GM19463 (cell line): Measurements from ENCODE around the gene RFLNA.
"Not testable (repeated sequence)": the region's sequence is repeated elsewhere in the genome, so short reads cannot be mapped to it uniquely, and the experiment has no call there.

Experiments
- ATAC-seq: cut with Tn5 transposase; IDR thresholded peaks from one replicate; pipeline ENCODE4 v1.9.1; 2021; ENCODE audit warnings: mild to moderate bottlenecking, moderate library complexity; ENCODE audit not compliant: unreplicated experiment

The RFLNA gene

DNA sequence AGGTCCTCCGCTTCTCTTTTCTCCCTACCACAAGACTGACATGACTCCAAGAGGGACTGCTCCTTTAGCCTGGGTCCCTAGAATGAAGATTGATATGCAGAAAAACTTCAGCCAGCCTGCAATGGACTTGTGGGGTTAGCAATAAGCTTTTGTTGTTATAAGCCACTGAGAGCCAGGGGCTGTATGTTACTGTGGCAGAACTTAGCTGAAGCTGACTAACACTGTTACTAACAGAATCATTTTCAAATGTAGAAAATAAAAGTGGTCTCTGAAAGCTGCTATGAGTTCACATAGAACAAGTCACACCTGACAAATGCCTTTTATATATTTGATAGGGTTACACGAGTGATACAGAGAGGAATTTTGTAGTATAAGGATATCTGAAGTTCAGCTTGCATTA is 13.6 kb upstream of the RFLNA start:
- no peak for ATAC-seq

DNA sequence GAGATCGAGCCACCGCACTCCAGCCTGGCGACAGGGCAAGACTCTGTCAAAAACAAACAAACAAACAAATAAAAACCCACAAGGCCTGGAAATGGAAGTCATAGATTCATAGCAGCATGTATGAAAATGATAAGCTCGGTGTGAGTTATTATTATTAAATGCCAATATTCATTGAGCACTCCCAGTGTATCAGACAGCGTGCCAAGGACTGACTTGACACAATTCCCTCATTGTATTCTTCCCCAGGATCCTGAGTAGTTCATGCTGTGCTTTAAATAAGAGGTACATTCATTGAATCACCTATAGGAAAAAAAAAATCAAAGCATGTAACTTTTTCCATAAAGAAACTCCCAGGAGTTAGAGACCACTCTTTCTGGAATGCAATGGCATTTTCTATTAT is 12.6 kb upstream of the RFLNA start:
- ATAC-seq = no peak

DNA sequence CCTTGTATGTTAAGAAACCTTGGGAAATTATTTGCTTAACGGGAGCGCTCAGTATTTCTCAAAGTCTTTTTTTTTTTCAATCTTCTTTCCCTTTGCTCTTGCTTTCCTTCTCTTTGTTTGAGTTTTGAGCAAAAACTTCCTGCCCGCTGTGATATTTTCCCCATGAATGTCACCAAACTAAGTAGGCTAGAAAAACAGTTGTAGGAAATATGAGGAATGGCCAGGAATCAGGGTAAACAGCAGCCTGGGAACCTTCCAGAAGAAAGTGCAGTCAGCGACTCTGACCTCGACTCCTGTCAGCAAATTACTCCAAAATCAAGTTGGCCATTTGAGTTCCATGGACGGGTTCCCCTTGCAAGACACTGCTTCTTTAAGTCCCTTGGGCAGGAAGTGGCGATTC is 11.6 kb upstream of the RFLNA start:
- ATAC-seq = no peak

DNA sequence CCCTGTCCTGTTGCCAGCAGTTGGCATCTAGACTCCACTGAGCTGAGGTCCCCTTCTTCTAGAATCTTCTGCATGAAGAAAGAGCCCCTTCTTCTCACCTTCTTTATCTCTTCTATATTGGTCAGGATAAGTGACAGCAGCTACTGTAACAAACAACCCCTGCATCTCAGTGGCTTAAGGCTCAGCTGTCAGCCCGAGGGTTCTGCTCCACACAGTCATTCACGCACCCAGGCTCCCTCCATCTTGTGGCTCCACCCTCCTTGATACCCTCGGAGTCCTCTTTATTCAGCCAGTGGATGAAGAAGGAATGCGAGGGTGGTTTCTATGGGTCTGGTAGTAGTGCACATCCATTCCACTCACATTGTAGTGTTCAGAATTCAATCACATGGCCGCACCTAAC is 10.5 kb upstream of the RFLNA start:
- no peak for ATAC-seq

DNA sequence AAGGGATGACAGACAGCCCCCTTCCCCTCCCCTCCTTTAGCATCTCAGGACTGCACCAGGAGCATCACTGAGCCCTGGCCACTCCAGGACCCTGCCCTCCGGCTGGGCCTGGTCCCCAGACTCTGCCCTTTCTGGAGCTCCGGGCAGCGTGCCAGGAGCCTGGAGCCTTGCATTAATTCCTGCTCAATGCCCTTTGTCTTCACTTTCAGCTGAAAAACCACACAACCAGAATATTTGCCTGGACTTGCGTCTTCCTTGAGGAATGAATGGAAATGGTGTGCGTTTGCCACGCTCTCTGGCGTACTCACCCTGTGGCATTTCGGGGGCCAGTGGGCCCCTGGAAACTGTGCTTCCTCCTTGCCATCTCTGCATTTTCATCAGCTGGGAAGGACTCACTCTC is 8.5 kb upstream of the RFLNA start:
- no peak for ATAC-seq

DNA sequence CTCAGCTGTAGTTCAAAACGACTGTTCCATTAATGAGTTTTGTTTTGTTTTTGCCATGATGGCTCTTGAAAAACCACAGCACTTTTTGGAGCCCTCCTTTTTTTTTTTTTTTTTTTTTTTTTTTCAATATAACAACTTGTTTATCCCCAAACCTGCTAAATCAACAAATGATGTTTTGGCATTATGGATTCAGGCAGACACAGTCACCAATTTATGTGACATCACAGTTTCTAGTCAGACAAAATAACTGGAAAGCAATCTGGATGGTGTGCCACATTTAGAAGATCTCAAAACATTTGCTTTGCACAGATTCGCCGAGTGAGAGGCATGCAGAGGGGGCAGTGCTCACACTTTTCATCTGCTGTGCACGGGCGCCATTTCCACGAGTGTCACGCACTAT is 7.9 kb upstream of the RFLNA start:
- no peak for ATAC-seq

DNA sequence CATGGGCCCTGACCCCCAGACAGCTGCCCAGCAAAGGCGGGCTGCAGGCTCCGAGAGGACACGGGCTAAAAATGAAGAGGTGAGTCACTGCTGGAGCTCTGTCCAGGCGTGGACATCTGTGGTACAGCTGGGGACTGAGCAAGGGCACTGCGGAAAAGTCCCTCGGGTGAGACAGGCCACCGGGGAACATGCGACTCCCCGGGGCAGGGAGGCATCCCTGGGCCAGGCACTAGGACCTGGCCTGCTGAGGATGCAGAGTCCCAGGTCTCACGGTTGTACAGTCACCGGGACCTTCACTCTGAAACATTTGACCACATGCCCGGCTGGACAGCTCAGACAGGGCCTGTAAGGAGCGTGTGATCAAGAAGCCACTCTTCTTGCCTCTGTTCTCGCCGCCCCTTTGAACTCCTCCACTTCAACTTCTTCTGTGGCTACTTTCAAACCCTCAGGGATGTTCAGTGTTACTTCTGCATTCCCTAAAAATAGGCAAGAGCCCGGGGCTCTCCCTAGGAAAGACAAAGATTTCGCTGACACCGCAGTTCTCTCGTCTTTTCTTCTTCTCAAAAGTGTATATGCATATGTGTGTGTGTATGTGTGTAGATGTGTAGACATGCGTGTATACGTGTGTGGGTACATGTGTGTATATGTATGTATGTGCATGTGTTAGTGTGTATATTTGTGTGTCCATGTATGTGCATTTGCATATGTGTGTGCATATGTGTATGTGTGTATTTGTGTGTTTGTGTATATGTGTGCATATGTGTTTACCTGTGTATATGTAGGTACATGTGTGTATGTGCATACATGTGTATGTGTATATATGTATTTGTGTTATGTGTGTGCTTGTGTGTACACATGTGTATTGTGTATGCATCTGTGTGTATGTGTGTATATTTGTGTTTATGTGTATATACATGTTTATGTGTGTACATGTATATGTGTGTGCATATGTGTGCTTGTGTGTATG is 5.0 kb upstream of the RFLNA start:
- no peak for ATAC-seq

DNA sequence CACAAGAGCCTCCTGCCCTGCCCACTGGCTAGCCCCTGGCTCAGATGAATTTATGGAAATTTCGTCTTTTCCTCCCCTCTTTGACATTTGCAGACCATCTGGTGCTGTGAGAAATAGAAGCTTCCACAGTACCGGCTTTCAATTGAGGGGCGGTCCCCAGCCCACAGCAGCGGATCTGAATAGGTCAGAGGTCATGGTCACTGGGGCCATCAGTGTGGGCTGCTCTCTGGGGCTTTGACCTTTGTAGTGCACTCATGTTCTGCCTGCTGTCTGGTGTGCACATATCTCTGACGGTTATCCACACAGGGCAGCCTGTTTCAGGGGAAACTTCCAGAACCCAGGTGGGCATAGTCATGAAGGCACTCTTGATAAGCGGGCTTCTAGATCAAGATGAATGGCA is 2.5 kb upstream of the RFLNA start:
- no peak for ATAC-seq

DNA sequence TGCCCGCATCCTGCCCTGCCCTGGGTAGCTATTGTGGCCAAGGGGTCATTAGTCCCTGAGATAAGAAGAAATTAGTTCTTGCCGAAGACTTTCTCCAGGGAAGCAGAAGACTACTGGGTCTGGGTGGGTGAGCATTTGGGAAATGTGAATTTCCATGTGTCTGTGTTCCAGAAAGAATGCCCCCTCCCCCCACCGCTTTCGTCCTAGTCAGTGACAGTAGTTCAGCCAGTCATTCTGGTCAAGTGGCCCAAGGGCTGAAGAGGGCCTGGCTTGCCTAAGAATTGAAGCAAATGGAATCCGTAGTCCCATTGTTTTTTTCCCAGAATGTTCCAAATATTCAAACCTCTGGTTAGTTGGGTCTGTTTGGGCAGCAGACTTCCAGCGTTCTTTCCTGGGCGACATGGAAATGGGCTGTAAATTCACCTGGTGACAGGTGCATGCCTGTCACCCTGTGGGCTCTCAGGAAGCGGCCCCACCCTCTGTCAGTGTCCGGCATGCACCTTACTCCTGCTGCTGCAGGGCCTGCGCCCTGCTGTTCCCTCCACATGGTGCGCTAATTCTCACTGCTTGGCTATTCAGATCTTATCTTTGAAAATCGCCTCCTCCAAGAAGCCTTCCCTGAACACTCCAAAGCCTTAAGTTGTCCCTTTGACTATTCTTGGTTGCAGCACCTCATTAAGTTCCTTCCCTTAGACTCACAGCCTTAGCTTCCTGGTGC is 1.4 kb upstream of the RFLNA start:
- no peak for ATAC-seq

DNA sequence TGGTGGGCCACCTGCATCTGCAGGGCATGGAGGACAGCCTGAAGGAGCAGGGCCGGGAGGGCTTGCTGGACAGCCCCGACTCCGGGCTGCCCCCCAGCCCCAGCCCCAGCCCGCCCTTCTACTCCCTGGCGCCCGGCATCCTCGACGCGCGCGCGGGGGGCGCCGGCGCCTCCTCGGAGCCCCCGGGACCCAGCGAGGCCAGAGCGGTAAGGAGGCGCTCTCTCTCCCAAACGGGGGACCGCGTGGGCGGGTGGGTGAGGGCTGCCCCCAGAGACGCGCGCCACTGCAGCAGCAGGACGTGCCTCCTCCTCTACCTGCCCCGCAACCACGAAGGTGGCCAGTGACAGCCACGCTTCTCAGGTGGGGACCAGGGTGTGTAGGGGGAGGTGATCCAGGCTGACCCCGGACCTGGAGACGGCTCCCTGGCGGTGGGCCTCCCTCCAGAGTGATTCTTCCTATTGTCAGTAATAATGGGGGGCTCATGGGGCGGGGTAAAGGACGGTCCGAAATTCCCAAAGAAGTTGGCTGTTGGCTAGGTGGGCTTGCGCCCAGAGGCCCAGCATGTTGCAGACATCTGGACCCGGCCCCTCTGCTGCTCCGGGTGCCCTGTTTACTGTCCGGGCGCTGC is 652 bp downstream of the RFLNA start:
- no peak for ATAC-seq

DNA sequence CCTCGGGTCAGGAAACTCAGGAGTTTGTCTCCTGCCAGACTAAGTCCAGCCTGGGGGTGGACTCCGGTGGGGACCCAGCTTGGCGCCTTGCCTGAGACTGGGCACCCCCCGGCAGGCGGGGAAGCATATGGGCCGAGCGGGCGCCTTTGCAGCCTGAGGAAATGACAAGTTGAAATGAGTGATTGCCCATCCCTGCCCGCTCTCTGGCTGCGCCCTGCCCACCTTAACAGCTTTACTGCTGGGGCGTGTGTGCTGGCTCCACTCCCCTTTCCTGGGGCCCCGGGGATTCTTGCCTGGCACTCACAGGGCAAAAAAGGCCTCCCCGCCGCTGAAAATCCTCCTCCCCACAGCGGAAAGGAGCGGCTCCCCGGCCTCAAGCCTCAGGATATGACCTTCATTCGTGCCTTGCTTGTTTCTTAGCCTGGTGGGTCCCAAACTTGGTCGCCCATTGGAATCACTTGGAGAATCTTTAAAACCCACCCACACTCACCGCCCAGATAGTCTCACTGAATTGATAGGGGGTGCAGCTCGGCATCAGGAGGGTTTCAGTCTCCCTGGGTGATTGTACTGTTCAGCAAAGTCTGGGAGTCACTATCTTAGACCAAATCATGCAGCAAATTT is 1.5 kb downstream of the RFLNA start:
- no peak for ATAC-seq

DNA sequence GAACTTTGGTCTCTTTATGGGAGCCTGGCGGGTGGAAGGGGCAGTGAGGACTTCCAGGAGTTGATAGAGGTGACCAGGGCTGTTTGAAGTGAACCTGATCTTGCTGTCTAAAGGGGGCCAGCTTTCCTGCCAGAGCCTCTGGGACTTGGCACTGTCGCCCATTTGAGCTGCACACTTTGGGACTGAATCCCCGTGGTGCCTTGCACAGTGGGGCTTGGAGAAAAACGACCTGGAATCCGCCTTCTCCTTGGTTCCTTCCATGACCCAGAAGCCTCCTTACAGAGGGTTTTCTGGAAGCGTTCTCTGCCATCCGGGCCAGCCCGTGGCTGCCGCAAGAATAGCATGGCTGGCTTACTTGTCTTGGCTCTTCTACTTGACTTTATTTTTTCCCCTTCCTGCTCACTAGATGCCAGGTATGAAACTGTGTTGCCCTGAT is 2.0 kb downstream of the RFLNA start:
- no peak for ATAC-seq

DNA sequence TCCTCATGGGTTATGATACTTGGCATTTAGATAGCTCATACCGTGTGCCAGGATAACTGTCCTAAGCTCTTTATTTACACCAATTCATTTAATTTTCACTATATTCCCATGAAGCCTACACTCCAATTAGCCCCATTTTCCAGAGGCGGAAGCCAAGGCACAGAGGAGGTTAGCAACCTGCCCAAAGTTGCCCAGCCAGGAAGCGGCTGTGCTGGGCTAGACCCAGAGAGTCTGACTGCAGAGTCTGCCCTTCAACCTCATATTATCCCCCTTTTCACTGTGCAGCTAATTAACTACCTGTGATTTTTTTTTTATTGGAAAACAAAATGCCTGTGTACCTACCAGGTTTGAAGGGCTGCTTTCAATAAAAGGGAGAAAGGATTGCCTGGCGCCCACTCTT is 2.5 kb downstream of the RFLNA start:
- no peak for ATAC-seq

DNA sequence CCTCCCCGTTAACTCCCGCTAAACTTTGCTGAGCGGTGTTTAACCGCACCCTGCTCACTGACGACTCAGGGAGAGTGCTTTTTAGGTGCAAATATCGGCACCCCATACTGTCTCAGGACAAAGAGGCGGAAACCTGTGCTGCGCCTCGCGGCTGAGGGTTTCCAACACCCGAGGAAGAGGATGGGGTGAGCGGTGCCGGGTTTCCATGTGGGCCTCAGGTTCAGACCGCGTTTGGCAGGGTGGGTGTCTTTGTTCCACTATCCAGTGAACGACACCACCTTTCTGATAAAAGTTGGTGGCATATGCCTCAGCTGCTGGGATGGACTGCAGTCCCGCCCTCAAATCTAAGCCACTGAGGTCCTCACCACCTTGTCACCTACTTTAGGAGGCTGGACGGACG is 3.0 kb downstream of the RFLNA start:
- no peak for ATAC-seq

DNA sequence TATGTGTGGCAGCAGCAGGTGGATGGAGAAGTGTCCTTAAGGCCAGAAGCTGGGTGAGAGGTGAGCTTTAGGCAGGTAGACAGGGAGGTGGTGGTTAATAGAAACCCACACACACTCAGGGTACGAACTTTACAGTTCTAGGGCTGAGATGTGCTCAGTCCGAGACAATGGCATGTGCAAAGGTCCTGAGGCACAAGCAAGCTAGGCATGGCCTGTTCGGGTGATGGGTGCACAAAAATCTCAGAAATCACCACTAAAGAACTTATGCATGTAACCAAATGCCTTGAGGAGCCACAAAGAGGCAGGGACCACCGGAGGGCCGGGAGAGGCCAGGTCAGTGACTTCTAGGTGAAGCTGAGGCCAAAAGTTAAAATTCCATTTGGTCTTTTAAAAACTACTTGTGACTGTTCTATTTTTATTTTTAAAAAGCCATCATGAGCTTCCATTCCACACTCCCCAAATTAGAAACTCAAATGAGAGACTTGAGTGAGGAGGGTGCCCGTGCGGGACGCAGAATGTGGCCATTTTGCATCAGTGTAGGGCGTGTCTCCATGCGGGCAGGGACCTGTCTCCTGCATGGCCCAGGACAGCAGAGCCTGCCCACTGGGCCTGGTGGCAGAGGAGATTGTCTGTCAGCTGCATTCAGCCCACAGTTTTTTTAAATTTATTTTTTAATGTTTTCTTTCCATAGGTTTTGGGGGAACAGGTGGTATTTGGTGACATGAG is 4.0 kb downstream of the RFLNA start:
- ATAC-seq = no peak

DNA sequence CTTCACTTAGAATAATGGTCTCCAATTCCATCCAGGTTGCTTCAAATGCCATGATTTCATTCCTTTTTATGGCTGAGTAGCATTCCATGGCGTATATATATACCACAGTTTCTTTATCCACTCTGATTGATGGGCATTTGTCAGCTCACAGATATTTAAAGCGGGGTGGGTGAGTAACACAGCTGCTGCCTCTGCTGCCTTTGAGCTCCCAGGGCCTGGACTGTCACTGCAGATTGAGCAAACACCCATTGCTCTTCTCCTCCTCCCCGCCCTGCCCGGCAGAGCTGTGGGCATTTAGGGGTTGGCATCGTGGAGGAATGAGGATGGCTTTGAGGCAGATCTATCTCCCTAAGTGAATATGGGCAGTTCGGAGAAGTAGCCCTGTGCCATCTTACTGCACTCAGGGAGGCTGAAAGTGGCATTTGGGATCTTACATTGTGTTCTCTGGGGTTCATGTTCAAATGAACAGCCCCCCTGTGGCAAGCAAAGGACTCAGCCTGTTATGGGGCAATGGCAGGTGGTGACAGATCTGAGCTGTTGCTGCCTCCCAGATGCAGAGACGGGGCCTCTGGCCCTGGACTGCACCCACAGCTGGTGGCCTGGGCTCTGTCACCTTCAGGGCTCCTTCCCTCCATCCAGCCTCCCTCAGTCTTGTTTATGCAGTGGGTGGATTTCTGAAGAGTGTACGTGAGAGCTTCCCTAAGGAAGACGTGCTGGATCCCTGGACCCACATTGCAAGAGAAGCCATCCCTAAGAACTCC is 4.9 kb downstream of the RFLNA start:
- ATAC-seq = no peak

DNA sequence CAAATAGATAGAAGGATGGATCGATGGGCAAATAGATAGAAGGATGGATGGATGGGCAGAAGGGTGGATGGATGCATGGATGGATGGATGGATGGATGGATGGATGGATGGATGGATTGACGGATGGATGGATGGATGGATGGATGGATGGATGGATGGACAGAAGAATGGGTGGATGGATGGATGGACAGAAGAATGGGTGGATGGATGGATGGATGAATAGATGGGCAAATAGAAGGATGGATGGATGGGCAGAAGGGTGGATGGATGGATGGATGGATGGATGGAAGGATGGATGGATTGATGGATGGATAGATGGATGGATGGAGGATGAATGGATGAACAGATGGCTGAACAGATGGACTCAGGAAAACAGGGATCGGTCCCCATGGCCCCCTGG is 5.8 kb downstream of the RFLNA start:
- not testable (repeated sequence) for ATAC-seq

DNA sequence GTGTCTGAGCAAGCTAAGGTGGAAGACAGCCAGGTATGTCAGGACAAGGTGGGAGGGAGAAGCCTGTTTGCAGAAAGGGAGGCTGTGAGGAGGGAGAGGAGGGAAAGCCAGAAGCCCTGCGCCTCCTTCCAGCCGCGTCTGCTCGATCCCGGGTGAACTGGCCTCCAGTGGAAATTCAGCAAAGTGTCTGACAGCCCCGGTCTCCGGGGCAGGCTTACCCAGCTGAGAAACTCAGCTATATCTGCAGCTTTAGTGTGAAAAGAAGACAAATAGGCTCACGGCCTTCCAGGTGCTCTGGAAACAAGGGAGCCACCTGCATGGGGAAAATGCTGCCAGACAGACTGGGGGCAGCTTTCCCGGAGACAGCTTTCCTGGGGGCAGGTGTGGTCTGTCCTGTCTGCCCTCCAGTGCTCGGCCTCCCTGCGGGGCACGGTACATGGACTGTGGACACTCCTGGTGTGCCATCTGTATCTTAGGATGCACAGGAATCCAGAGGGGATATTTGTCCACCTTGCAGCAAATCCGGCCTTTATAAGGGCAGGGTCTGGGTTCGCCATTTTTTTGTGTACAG is 6.3 kb downstream of the RFLNA start:
- ATAC-seq = no peak

DNA sequence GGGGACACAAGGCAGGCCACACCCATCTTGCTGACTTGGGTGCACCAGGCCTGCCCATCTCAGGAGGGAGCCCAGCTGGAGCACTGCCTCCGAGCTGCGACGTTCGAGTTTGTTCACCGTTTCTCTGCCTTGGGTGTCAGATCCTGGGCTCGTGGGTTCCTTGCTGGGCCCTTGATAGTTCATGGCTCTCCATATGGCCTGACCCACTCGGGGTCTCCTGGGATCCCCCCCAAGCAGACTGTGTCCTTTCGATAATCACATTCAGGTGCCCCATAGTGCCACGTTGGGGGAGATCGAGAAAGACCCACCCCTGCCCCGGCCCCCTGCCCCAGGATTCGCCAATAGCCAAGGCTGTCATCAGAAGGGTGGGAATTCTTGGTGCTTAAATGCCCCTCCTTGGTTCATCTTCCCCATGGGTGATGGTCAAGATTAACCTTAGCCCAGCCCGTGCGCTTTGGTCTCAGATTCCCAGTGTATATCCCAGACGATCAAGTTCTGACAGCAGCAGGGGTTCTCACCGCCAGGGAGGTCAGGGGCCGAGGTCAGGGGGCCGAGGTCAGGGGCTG is 7.4 kb downstream of the RFLNA start:
- no peak for ATAC-seq
